Prostate gland (tissue), 2 donors: ENCODE results near the gene TRIM43B. TPM values are rescaled to one million over a fixed set of nuclear protein-coding genes. Genes with fewer than 3 reads are reported as not detected.
"Not testable (repeated sequence)": the region's sequence is repeated elsewhere in the genome, so short reads cannot be mapped to it uniquely, and the experiment has no call there.

Experiments used
- DNase-seq: peaks from one replicate; pipeline ENCODE4 v3.0.0-alpha.2; 2019; ENCODE audit warnings: low spot score
- H3K27ac ChIP-seq, 2 donors: fragments of 200-600 bp; sonication (generic); 2 replicates each; pipeline ENCODE4 v1.5.1; 2017 to 2019
- H3K27me3 ChIP-seq: fragments of 200-600 bp; sonication (generic); replicated peaks from 2 replicates; pipeline ENCODE4 v1.5.1; 2019; ENCODE audit not compliant: insufficient read depth
- H3K36me3 ChIP-seq, 2 donors: fragments of 200-600 bp; sonication (generic); 1 replicate in 1 of 2; 2 replicates in 1 of 2; pipeline versions ENCODE4 v1.5.1 to v1.8.1; 2017 to 2019
- H3K4me1 ChIP-seq: fragments of 200-600 bp; sonication (generic); replicated peaks from 2 replicates; pipeline ENCODE4 v1.5.1; 2019
- H3K4me3 ChIP-seq, 2 donors: fragments of 200-600 bp; sonication (generic); 2 replicates each; pipeline ENCODE4 v1.5.1; 2017 to 2019
- H3K9me3 ChIP-seq: fragments of 200-600 bp; sonication (generic); 2 replicates; pipeline ENCODE4 v1.5.1; 2017
- CTCF ChIP-seq, 4 experiments: fragments of 200-600 bp in 2 of 4; fragments of 450-650 bp in 2 of 4; sonication (generic) in 2 of 4; IDR thresholded peaks; 1 replicate in 3 of 4; 2 replicates in 1 of 4; pipeline ENCODE4 v1.5.1; 2016 to 2019; ENCODE audit warnings: antibody characterized with exemption in 4 of 4, mild to moderate bottlenecking in 2 of 4, moderate library complexity in 2 of 4
- POLR2A ChIP-seq: fragments of 450-650 bp; IDR thresholded peaks from one replicate; pipeline ENCODE4 v1.6.1; 2016; ENCODE audit warnings: antibody characterized with exemption, mild to moderate bottlenecking
- POLR2AphosphoS5 ChIP-seq: sonication (generic); formaldehyde crosslinking; IDR thresholded peaks from one replicate; pipeline ENCODE4 v1.6.1; 2017; ENCODE audit warnings: antibody characterized with exemption
- WGBS: methylation state at CpG from one replicate; pipeline ENCODE4 v1.1.5; 2018; 5-methylcytosine and 5-hydroxymethylcytosine counted together
- intact Hi-C: fragments of 100-400 bp; cut with DNase I; formaldehyde crosslinking; loops from one replicate; pipeline ENCODE4 v1.14.2; 2022
- total RNA-seq, 2 donors: library from RNA; depleted of rRNA; stranded (reverse); fragments of >200 nt; gene quantifications; one replicate each; pipeline ENCODE4 v1.1.0, GENCODE V29; 2016

The TRIM43B gene
- total RNA-seq, 2 donors from 2014 or later: 0.62 TPM; not detected in 1

GRCh38 chr2:95500854-95501253, 16.3 kb upstream of the TRIM43B start:
- no peaks in the 10 kb centered on the region for H3K36me3 ChIP-seq
- H3K4me1 ChIP-seq: no peaks in the 10 kb centered on the region
- no peak overlapping the region for H3K27ac ChIP-seq
- no peaks in the 10 kb centered on the region for H3K27me3 ChIP-seq
- H3K4me3 ChIP-seq: no peak overlapping the region
- intact Hi-C loops: no loop called here
- no peak for DNase-seq
- no peak for TF ChIP-seq CTCF (IDR thresholded peaks at IDR 0.05)
- no peak for TF ChIP-seq POLR2A
- no peak for TF ChIP-seq POLR2AphosphoS5
- H3K9me3 ChIP-seq: no peaks in the 10 kb centered on the region

GRCh38 chr2:95492076-95492475, 7.5 kb upstream of the TRIM43B start:
- H3K27ac ChIP-seq, DNase-seq, intact Hi-C loops, H3K36me3 ChIP-seq, H3K4me1 ChIP-seq, H3K4me3 ChIP-seq, H3K27me3 ChIP-seq, H3K9me3 ChIP-seq: not testable (repeated sequence)
- 47% methylated on average over 1 of the region's 1 CpG for WGBS

GRCh38 chr2:95475025-95475424, 9.5 kb downstream of the TRIM43B start:
- H3K4me3 ChIP-seq, H3K4me1 ChIP-seq, H3K9me3 ChIP-seq, DNase-seq, H3K36me3 ChIP-seq, intact Hi-C loops, H3K27ac ChIP-seq, H3K27me3 ChIP-seq: not testable (repeated sequence)
- WGBS: no CpG with 5 or more reads among the region's 3 CpGs

GRCh38 chr2:95467984-95468383, 16.6 kb downstream of the TRIM43B start:
- H3K27me3 ChIP-seq, H3K4me3 ChIP-seq, intact Hi-C loops, H3K4me1 ChIP-seq, H3K27ac ChIP-seq, H3K36me3 ChIP-seq, DNase-seq, H3K9me3 ChIP-seq: not testable (repeated sequence)
- WGBS: no CpG with 5 or more reads among the region's 3 CpGs

GRCh38 chr2:95466572-95466971, 18.0 kb downstream of the TRIM43B start:
- H3K27ac ChIP-seq, H3K27me3 ChIP-seq, DNase-seq, intact Hi-C loops, H3K4me3 ChIP-seq, H3K4me1 ChIP-seq, H3K9me3 ChIP-seq, H3K36me3 ChIP-seq: not testable (repeated sequence)
- WGBS: no CpG with 5 or more reads among the region's 2 CpGs

- H3K27me3 ChIP-seq, H3K27ac ChIP-seq, H3K4me3 ChIP-seq, intact Hi-C loops, H3K36me3 ChIP-seq, H3K9me3 ChIP-seq, DNase-seq, H3K4me1 ChIP-seq: not testable (repeated sequence)
- WGBS: no CpG with 5 or more reads among the region's 3 CpGs
These were observed 21.3 kb downstream of the TRIM43B start for GRCh38 chr2:95463292-95463691.

- H3K36me3 ChIP-seq, H3K9me3 ChIP-seq, H3K27ac ChIP-seq, H3K4me1 ChIP-seq, H3K4me3 ChIP-seq, DNase-seq, intact Hi-C loops, H3K27me3 ChIP-seq: not testable (repeated sequence)
- WGBS: no CpG with 5 or more reads among the region's 2 CpGs
These were observed 39.2 kb downstream of the TRIM43B start for GRCh38 chr2:95445317-95445716.

- H3K4me1 ChIP-seq, intact Hi-C loops: not testable (repeated sequence)
These were observed 42.0 kb downstream of the TRIM43B start for GRCh38 chr2:95442474-95443099.

GRCh38 chr2:95435872-95436209, 48.7 kb downstream of the TRIM43B start:
- intact Hi-C loops, DNase-seq, H3K27ac ChIP-seq, H3K9me3 ChIP-seq, H3K4me1 ChIP-seq, H3K36me3 ChIP-seq, H3K27me3 ChIP-seq, H3K4me3 ChIP-seq: not testable (repeated sequence)
- 23% methylated on average over 3 of the region's 5 CpGs for WGBS

More at GRCh38 chr2:95442474-95443099, 42.0 kb downstream of the TRIM43B start:
- H3K36me3 ChIP-seq, H3K27me3 ChIP-seq, H3K9me3 ChIP-seq, DNase-seq, H3K27ac ChIP-seq, H3K4me3 ChIP-seq: not testable (repeated sequence)
- no CpG with 5 or more reads among the region's 2 CpGs for WGBS

GRCh38 chr2:95435162-95435871, 49.2 kb downstream of the TRIM43B start:
- intact Hi-C loops, H3K36me3 ChIP-seq, H3K27me3 ChIP-seq, H3K4me1 ChIP-seq, H3K9me3 ChIP-seq, DNase-seq, H3K4me3 ChIP-seq, H3K27ac ChIP-seq: not testable (repeated sequence)
- no CpG with 5 or more reads among the region's 30 CpGs for WGBS

- H3K9me3 ChIP-seq, H3K27ac ChIP-seq, H3K4me1 ChIP-seq, H3K4me3 ChIP-seq, intact Hi-C loops, H3K36me3 ChIP-seq, DNase-seq, H3K27me3 ChIP-seq: not testable (repeated sequence)
- WGBS: 21% methylated on average over 2 of the region's 3 CpGs
These were observed 50.0 kb downstream of the TRIM43B start for GRCh38 chr2:95434507-95435076.
